Measurements from ENCODE around the gene PDLIM5. TPM values are rescaled to one million over a fixed set of nuclear protein-coding genes. Genes with fewer than 3 reads are reported as not detected.

The PDLIM5 gene
- total RNA-seq, 1 donor from 2014 or later = 60.7 TPM

GRCh38 chr4:94497690-94498089, 45.9 kb downstream of the PDLIM5 start:
- no peak overlapping the region for H3K27ac Mint-ChIP-seq
- no peaks in the 10 kb centered on the region for H3K27me3 Mint-ChIP-seq (ENCODE audit: low read depth)
- TF ChIP-seq CTCF (IDR thresholded peaks at IDR 0.05; ENCODE audit: unreplicated experiment) = no peak
- no peak overlapping the region for H3K4me3 Mint-ChIP-seq
- peaks cover 3% of the 10 kb centered on the region for H3K36me3 Mint-ChIP-seq
- H3K4me1 Mint-ChIP-seq = peaks cover 4% of the 10 kb centered on the region
- DNase-seq (ENCODE audit: low spot score in 2 of 2, unreplicated experiment in 2 of 2) = no peak
- H3K9me3 Mint-ChIP-seq = peaks cover 7% of the 10 kb centered on the region

GRCh38 chr4:94498502-94498901, 46.8 kb downstream of the PDLIM5 start:
- Mint-ChIP-seq H3K4me3 (no peak overlapping the region), H3K27me3 (ENCODE audit: low read depth) (no peaks in the 10 kb centered on the region), H3K36me3 (peaks cover 3% of the 10 kb centered on the region), H3K4me1 (peaks cover 4% of the 10 kb centered on the region), H3K9me3 (peaks cover 7% of the 10 kb centered on the region), H3K27ac (no peak overlapping the region)
- TF ChIP-seq CTCF (IDR thresholded peaks at IDR 0.05; ENCODE audit: unreplicated experiment) = no peak
- DNase-seq (ENCODE audit: low spot score in 2 of 2, unreplicated experiment in 2 of 2) = no peak

GRCh38 chr4:94500685-94501084, 48.9 kb downstream of the PDLIM5 start:
- H3K27ac Mint-ChIP-seq = no peak overlapping the region
- no peak overlapping the region for H3K4me3 Mint-ChIP-seq
- H3K4me1 Mint-ChIP-seq = peaks cover under 1% of the 10 kb centered on the region
- H3K36me3 Mint-ChIP-seq = peaks cover 3% of the 10 kb centered on the region
- no peaks in the 10 kb centered on the region for H3K27me3 Mint-ChIP-seq (ENCODE audit: low read depth)
- TF ChIP-seq CTCF (IDR thresholded peaks at IDR 0.05; ENCODE audit: unreplicated experiment) = no peak
- no peak for DNase-seq (ENCODE audit: low spot score in 2 of 2, unreplicated experiment in 2 of 2)
- H3K9me3 Mint-ChIP-seq = peaks cover 7% of the 10 kb centered on the region

- DNase-seq (ENCODE audit: low spot score in 2 of 2, unreplicated experiment in 2 of 2) = no peak
- H3K36me3 Mint-ChIP-seq = peaks cover 3% of the 10 kb centered on the region
- H3K4me1 Mint-ChIP-seq = peaks cover 3% of the 10 kb centered on the region
- no peak overlapping the region for H3K4me3 Mint-ChIP-seq
- H3K9me3 Mint-ChIP-seq = peaks cover 7% of the 10 kb centered on the region
- no peaks in the 10 kb centered on the region for H3K27me3 Mint-ChIP-seq (ENCODE audit: low read depth)
- no peak for TF ChIP-seq CTCF (IDR thresholded peaks at IDR 0.05; ENCODE audit: unreplicated experiment)
- H3K27ac Mint-ChIP-seq = no peak overlapping the region
Observed at GRCh38 chr4:94504545-94504944, 52.8 kb downstream of the PDLIM5 start.

- H3K4me3 Mint-ChIP-seq = no peak overlapping the region
- H3K27me3 Mint-ChIP-seq (ENCODE audit: low read depth) = no peaks in the 10 kb centered on the region
- H3K9me3 Mint-ChIP-seq = peaks cover 4% of the 10 kb centered on the region
- H3K36me3 Mint-ChIP-seq = no peaks in the 10 kb centered on the region
- H3K27ac Mint-ChIP-seq = no peak overlapping the region
- no peak for DNase-seq (ENCODE audit: low spot score in 2 of 2, unreplicated experiment in 2 of 2)
- H3K4me1 Mint-ChIP-seq = peaks cover 3% of the 10 kb centered on the region
- no peak for TF ChIP-seq CTCF (IDR thresholded peaks at IDR 0.05; ENCODE audit: unreplicated experiment)
Observed at GRCh38 chr4:94506822-94507221, 55.1 kb downstream of the PDLIM5 start.

- Mint-ChIP-seq H3K27me3 (ENCODE audit: low read depth) (no peaks in the 10 kb centered on the region), H3K4me1 (peaks cover 3% of the 10 kb centered on the region), H3K4me3 (no peak overlapping the region), H3K36me3 (no peaks in the 10 kb centered on the region), H3K27ac (no peak overlapping the region), H3K9me3 (peaks cover 4% of the 10 kb centered on the region)
- no peak for DNase-seq (ENCODE audit: low spot score in 2 of 2, unreplicated experiment in 2 of 2)
- TF ChIP-seq CTCF (IDR thresholded peaks at IDR 0.05; ENCODE audit: unreplicated experiment) = no peak
Observed at GRCh38 chr4:94507281-94507680, 55.5 kb downstream of the PDLIM5 start.

All from mesothelial cell of epicardium (in vitro differentiated cells).